HG02588 (cell line): ENCODE measurements around the gene MTFP1.
"Not testable (repeated sequence)": the region's sequence is repeated elsewhere in the genome, so short reads cannot be mapped to it uniquely, and the experiment has no call there.

Source experiments
- ATAC-seq: cut with Tn5 transposase; IDR thresholded peaks from one replicate; pipeline ENCODE4 v1.9.1; 2021; ENCODE audit warnings: mild to moderate bottlenecking, moderate library complexity; ENCODE audit not compliant: unreplicated experiment

MTFP1 gene

GRCh38 chr22:30424534-30425326 lies 838 bp upstream of the MTFP1 start:
- ATAC-seq: no peak

DNA sequence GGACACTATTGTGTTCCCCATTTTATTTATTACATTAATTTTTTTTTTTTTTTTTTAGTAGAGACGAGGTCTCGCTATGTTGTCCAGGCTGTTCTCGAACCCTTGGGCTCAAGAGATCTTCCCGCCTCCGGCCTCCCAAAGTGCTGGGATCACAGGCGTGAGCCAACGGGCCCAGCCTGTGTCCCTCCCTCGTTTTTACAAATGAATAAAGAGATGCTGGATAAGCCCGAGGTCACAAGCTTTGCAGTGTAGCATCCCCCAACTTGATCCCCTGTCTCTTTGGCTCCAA lies 297 bp upstream of the MTFP1 start:
- ATAC-seq: no peak

DNA sequence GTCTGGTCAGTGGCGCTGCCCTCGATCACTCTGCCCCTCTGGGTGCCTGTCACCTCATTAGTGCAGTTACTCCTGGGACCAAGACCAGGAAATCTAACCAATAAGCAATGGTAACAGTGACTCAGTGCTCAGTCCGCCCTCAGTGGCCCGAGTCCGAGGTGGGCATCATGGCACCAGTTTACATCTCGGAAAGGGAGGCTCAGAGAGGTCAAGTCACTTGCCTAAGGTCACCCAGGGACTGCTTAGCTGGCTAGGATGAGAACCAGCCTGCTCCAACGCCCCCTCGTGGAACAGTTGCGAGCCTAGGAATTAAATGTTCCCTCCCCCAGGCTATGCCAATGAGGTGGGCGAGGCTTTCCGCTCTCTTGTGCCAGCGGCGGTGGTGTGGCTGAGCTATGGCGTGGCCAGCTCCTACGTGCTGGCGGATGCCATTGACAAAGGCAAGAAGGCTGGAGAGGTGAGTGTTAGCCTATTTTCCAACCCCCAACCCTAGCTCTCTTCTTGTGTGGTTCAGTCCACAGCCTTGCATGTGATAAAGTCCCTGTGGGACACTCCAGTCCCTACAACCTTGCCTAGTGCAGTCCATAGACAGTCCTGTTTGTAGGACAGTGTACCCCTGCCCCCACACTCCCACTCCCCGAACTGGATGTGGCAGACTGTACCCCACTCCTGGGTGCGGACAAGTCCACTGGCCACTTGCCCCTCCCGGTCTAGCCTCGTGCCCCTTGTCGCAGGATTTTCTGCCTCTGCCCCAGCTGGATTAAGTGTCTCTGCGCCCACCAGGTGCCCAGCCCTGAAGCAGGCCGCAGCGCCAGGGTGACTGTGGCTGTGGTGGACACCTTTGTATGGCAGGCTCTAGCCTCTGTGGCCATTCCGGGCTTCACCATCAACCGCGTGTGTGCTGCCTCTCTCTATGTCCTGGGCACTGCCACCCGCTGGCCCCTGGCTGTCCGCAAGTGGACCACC lies 1.1 kb downstream of the MTFP1 start:
- ATAC-seq: no peak

GRCh38 chr22:30427871-30428270 lies 2.3 kb downstream of the MTFP1 start:
- no peak for ATAC-seq

DNA sequence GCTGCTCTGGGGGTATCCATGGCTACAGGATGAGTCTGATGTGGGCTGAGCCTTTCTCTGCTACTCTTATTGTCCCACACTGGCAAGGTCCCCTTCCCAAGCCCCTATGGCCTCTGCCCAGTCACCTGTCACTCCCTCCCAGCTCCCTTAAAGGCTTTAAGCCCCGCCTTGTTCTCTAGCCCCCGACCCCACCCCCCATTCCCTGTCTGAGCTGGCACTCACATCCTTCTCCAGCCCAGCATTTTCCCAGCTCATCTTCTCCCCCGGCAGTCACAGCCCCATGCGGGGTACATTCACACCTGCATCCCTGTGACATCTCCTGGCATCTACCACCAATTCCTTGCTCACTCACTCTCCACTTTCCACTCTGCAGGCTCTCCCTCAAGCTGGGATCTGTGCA lies 4.3 kb downstream of the MTFP1 start:
- no peak for ATAC-seq

GRCh38 chr22:30430933-30431332 lies 5.4 kb downstream of the MTFP1 start:
- no peak for ATAC-seq

DNA sequence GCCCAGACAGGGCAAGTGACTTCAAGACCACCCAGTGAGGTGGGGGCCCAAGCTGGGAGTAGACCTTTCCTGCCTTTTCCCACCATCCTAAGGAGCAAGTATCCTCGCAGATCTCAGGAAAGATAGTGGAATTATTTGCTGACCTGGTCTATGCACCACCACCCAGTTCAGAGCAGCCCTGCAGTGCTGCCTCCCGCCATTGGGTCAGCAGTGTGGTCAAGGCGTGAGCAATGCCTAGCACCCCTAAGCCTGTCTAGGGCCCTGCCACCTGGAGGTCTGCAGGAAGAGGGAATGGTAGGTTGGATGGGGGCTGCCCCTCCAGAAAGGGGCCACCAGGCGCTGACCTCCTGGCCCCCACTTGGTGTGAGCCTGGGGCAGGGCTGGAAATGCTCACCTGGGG lies 6.5 kb downstream of the MTFP1 start:
- ATAC-seq: no peak

- no peak for ATAC-seq
These were observed 7.0 kb downstream of the MTFP1 start for GRCh38 chr22:30432520-30432919.

DNA sequence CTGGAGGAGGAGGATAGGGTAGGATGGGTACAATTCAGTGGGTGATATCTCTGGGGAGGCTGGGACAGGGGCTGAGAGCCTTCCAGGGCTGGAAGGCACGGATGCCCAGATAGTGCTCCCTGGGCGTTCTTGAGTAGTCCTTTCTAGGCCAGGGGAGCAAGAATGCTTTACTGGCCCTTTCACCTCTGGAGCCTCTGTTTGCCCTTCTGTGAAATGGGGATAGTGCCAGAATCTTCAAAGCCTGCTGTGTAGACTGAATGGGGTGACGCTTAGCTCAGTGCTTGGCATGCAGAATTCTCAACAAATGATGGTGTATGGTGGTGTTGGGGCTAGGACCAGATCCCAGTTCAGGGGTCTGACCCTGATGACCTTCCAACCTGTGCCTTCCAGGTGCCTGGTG lies 7.7 kb downstream of the MTFP1 start:
- ATAC-seq: no peak

- ATAC-seq: no peak
These were observed 8.2 kb downstream of the MTFP1 start for GRCh38 chr22:30433773-30434172.

DNA sequence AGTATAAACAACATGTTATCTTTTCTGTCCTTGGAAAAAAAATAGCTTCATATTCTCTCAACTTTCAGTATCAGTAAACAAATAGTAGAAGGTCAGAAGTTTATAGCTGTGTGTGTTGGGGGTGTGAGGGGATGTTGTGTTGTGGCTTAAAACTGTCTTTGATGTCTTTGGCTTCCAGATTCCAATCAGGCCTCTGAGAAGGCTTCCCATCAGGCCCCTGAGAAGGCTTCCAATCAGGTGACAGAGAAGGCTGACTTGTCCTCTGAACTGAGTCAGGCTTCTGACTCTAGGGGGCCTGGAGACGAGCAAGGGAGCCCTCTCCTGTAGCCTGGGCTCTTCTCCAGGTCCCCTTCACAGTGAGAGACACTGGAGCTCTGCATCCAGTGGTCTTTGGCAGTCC lies 9.3 kb downstream of the MTFP1 start:
- ATAC-seq: no peak

DNA sequence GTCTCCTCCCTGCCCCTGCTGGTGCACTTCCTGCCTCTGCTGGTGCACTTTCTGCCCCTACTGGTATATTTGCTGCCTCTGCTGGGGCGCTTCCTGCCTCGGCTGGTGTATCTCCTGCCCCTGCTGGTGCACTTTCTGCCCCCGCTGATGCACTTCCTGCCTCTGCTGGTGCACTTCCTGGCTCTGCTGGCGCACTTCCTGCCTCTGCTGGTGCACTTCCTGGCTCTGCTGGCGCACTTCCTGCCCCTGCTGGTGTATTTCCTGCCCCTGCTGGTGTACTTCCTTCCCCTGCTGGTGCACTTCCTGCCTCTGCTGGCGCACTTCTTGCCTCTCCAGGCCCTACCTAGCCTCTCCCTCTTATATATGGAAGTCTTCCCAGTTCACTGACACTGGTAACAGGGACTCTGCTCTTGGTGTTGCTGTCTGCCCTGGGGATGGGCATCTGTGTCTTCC lies 10.1 kb downstream of the MTFP1 start:
- no peak for ATAC-seq

GRCh38 chr22:30436196-30436595 lies 10.6 kb downstream of the MTFP1 start:
- ATAC-seq: no peak

GRCh38 chr22:30438559-30438958 lies 13.0 kb downstream of the MTFP1 start:
- ATAC-seq: no peak

DNA sequence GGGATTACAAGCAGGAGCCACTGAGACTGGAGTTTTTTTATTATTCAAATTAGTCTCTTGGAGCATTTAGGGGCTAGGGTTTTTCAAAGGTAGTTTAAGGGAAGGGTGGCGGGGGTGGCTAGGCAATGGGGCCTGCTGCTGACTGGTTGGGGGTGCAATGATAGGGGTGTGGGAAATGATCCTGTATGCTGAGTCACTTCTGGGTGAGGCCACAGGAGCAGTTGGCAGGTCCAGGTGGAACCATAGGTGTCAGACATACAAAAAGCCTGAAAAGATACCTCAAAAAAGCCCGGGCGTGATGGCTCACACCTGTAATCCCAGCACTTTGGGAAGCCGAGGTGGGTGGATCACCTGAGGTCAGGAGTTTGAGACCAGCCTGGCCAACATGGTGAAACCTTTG lies 13.7 kb downstream of the MTFP1 start:
- ATAC-seq: no peak

- ATAC-seq: no peak
These were observed 14.3 kb downstream of the MTFP1 start for GRCh38 chr22:30439836-30440235.

DNA sequence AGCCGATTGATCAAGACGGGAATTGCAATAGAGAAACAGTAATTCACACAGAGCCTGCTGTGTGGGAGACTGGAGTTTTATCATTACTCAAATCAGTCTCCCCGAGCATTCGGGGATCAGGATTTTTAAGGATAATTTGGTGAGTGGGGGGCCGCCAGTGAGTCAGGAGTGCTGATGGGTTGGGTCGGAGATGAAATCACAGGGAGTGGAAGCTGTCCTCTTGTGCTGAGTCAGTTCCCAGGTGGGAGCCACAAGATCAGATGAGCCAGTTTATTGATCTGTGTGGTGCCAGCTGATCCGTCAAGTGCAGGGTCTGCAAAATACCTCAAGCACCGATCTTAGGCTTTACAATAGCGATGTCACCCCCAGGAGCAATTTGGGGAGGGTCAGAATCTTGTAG lies 15.5 kb downstream of the MTFP1 start:
- no peak for ATAC-seq

- ATAC-seq: no peak
These were observed 19.3 kb downstream of the MTFP1 start for GRCh38 chr22:30444632-30445437.

- no peak for ATAC-seq
These were observed 20.0 kb downstream of the MTFP1 start for GRCh38 chr22:30445438-30446145.

- ATAC-seq: no peak
These were observed 22.1 kb downstream of the MTFP1 start for GRCh38 chr22:30447656-30448055.

DNA sequence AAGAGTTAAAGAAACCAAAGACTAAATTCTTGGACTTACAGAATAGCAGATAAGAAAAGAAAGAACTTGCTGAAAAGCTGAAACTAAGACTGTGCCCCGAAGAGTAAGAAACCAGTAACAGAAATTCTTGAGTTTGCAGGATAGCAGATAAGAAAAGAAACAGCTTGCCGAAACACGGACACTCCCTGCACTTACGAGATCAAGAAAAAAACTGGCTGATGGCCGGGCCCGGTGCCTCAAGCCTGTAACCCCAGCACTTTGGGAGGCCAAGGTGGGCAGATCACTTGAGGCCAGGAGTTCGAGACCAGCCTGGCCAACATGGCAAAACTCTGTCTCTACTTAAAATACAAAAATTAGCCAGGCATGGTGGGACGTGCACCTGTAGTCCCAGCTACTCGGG lies 25.9 kb downstream of the MTFP1 start:
- ATAC-seq: not testable (repeated sequence)
